Cardiac fibroblast (primary cell): ENCODE results near the gene ICAM4.
A peak's percentile ranks its signal among the peaks of the same experiment; 100 is the strongest.

Experiments used
- DNase-seq, 2 donors: peaks; one replicate each; pipeline versions ENCODE4 v3.0.0 to v3.0.0-alpha.2; 2010; ENCODE audit warnings: low read depth in 2 of 2
- H3K4me3 ChIP-seq, 2 donors: replicated peaks in 1 of 2; 1 replicate in 1 of 2; 2 replicates in 1 of 2; pipeline ENCODE4 v1.5.1; 2011; ENCODE audit warnings: low read depth in 2 of 2, low read length in 2 of 2, mild to moderate bottlenecking in 2 of 2, moderate library complexity in 1 of 2
- CTCF ChIP-seq: IDR thresholded peaks from one replicate; pipeline ENCODE4 v1.5.1; 2011; ENCODE audit warnings: low read depth, mild to moderate bottlenecking, low read length, inconsistent platforms

The ICAM4 gene

GRCh38 chr19:10315335-10316214, 28.8 kb downstream of the ICAM4 start, which contains the start of gene FDX2:
FDX2 (minus strand) TSS chr19:10316015; CDS start chr19:10315996, 19 bp downstream.
- DNase-seq, result peak; percentile 81 to 84
- peak within 1 kb of the TSS; percentile 61 to 69 for H3K4me3 ChIP-seq
- no peak for TF ChIP-seq CTCF

DNA sequence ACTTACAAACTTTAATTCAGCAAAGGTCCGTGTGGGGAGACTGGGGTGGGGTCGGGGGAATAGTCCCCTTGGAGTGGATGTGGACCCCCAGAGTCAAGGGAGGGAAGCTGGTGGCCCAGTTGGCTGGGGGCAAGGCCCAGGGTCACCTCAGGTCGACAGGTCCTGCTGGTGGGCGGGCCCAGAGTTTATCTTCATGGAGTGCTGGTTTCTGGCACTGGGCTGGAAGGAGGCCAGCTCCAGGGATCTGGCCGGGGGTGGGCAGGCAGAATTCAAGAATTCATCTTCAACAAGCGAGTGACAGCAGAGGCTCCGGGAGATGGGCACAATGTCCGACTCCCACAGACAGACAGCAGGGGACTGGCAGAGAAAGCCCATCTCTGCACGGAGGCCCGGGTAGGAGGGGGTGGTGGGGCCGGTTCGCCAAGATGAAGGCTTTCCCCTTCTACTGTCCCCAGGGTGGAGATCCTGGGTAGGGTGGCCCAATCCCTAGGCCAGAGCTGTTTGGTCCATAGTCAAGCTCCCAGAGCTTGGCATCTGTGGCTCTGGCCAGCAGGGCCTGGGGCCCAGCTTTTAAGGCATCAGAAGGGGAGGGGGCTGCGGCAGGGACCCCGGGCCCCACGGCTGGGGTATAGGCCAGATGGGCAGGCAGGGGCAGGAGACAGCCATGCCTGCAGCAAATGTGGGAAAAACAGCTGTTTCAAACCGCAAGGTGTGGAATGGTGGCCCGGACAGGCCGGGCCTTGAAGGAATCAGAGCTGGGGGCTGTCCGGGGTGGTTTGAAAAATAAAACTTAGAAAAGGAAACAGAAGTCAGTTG, 29.7 kb downstream of the ICAM4 start:
- no peak for TF ChIP-seq CTCF
- H3K4me3 ChIP-seq, result no peak overlapping the region
- DNase-seq, result no peak

DNA sequence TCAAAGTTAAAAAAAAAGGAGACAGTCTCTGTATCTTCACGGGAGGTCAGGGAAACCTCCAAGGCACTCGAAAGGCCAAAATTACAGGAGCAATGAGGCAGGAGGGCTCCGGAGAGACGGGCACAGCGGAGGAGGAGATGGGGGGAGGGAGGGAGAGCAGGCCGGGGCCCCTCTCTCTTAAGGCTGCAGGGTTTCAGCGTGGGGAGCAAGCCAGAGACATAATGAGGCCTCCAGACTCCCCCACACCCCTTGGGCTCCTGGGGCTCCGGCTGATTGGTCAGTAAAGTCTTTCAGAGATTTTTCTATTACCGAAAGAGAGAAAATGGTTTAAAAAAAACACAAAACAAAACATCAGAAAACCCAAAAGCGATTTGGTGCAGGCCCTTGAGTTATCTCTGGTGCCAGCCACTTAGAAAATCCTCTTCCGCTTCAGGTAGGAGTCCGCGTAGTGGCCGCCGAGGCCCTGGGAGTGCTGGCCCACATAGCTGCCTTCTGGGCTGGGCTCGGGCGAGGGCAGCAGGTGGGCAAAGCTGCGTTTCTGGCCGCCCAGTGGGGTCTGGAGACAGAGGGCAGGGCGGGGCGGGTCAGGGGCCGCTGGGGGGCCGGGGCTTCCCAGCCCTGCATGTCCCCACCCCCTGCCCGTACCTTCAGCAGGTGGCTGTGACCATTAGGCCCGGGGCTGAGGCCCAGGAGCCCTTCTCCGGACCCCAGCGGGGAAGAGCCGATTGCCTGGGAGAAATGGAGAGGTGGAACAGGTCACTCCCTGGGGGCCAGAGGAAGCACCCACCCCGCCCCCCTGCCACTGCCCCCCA, 30.5 kb downstream of the ICAM4 start:
- H3K4me3 ChIP-seq, result no peak overlapping the region
- TF ChIP-seq CTCF, result no peak
- DNase-seq, result no peak

DNA sequence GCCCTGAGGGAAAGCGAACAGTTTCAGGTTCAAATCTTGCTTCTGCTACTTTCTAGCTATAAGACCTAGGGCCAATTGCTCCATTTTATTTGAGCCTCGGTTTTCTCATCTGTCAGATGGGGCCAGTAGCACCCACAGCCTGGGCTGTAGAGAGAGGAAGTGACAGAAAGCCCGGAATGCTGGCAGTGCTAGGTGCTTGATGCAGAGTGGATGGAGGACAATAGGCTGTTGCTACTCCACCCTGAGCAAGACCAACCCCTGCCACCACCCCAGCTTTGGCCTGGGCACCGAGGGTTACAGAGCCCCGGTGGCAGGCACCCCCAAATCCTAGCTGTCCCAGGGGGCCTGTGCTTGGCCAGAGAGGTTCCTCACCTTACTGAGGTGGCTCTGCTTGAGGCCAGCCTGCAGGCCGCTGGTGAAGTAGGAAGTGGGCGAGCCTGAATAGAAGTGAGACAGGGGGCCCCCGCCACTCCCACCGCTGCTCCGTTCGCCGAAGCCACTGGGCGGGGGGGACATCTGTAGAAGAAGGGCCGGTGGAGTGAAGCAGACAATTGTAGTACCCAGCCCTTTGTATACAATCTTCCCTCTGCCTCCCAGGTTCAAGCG, 31.2 kb downstream of the ICAM4 start:
- TF ChIP-seq CTCF, result no peak
- DNase-seq, result no peak

GRCh38 chr19:10318807-10319682, 32.3 kb downstream of the ICAM4 start:
- TF ChIP-seq CTCF, result no peak
- no peak for DNase-seq
- H3K4me3 ChIP-seq, result no peak overlapping the region

More for the DNA sequence above, 31.2 kb downstream of the ICAM4 start:
- no peak overlapping the region for H3K4me3 ChIP-seq
